GM06990 (cell line): ENCODE measurements around the gene GPATCH2.

Experiments used
- DNase-seq: peaks from one replicate; pipeline ENCODE4 v3.0.0-alpha.2; 2011; ENCODE audit not compliant: insufficient read length; ENCODE audit errors: extremely low read depth
- H3K27me3 ChIP-seq: replicated peaks from 2 replicates; pipeline ENCODE4 v1.6.0; 2011; ENCODE audit warnings: low read length; ENCODE audit not compliant: control insufficient read depth, insufficient read depth
- H3K36me3 ChIP-seq: 2 replicates; pipeline ENCODE4 v1.5.1; 2011; ENCODE audit warnings: low read length; ENCODE audit not compliant: control insufficient read depth, insufficient read depth
- H3K4me3 ChIP-seq: replicated peaks from 2 replicates; pipeline ENCODE4 v1.5.1; 2011; ENCODE audit warnings: low read depth, mild to moderate bottlenecking, control low read depth, low read length
- CTCF ChIP-seq: IDR thresholded peaks from 2 replicates; pipeline ENCODE4 v1.5.1; 2011; ENCODE audit warnings: low read length, control low read depth, mild to moderate bottlenecking, inconsistent platforms; ENCODE audit not compliant: insufficient read depth, poor library complexity, severe bottlenecking

The GPATCH2 gene

GRCh38 chr1:217437376-217437775 is 193.5 kb downstream of the GPATCH2 start:
- no peaks in the 10 kb centered on the region for H3K27me3 ChIP-seq

GRCh38 chr1:217435204-217435603 is 195.7 kb downstream of the GPATCH2 start:
- Histone ChIP-seq H3K36me3 (no peaks in the 10 kb centered on the region; the same call in 1 of the 2 replicates), H3K27me3 (no peaks in the 10 kb centered on the region), H3K4me3 (no peak overlapping the region)
- DNase-seq, result no peak
- TF ChIP-seq CTCF, result no peak

More at GRCh38 chr1:217437376-217437775, 193.5 kb downstream of the GPATCH2 start:
- no peak for DNase-seq
- Histone ChIP-seq H3K36me3 (no peaks in the 10 kb centered on the region), H3K4me3 (no peak overlapping the region)
- TF ChIP-seq CTCF, result no peak

GRCh38 chr1:217433664-217434063 is 197.2 kb downstream of the GPATCH2 start:
- DNase-seq, result no peak
- TF ChIP-seq CTCF, result no peak
- no peaks in the 10 kb centered on the region; the same call in 1 of the 2 replicates for H3K36me3 ChIP-seq
- H3K4me3 ChIP-seq, result no peak overlapping the region
- H3K27me3 ChIP-seq, result no peaks in the 10 kb centered on the region

GRCh38 chr1:217432339-217432738 is 198.6 kb downstream of the GPATCH2 start:
- TF ChIP-seq CTCF, result no peak
- Histone ChIP-seq H3K27me3 (no peaks in the 10 kb centered on the region), H3K4me3 (no peak overlapping the region), H3K36me3 (no peaks in the 10 kb centered on the region; the same call in 1 of the 2 replicates)
- DNase-seq, result no peak

- Histone ChIP-seq H3K36me3 (no peaks in the 10 kb centered on the region; the same call in 1 of the 2 replicates), H3K27me3 (no peaks in the 10 kb centered on the region), H3K4me3 (no peak overlapping the region)
- no peak for TF ChIP-seq CTCF
- DNase-seq, result no peak
Measured at GRCh38 chr1:217431395-217431794, 199.5 kb downstream of the GPATCH2 start.

- no peak for DNase-seq
- H3K36me3 ChIP-seq, result no peaks in the 10 kb centered on the region
- no peaks in the 10 kb centered on the region for H3K27me3 ChIP-seq
- TF ChIP-seq CTCF, result no peak
- no peak overlapping the region for H3K4me3 ChIP-seq
Measured at GRCh38 chr1:217425422-217425821, 205.5 kb downstream of the GPATCH2 start.
